HL-60 (cell line): ENCODE results near the gene CD19.

ENCODE experiments used
- GABPA ChIP-seq: IDR thresholded peaks from 2 replicates; pipeline ENCODE4 v1.6.1; 2012; ENCODE audit warnings: low read depth
- POLR2AphosphoS5 ChIP-seq: IDR thresholded peaks from 2 replicates; pipeline ENCODE4 v1.6.1; 2012; ENCODE audit warnings: low read depth
- TF ChIP-seq, protein P1 (sequence below): IDR thresholded peaks from one replicate; pipeline ENCODE4 v1.5.1; 2011; ENCODE audit warnings: low read length, control low read depth, inconsistent platforms; ENCODE audit not compliant: insufficient read depth

DNA sequence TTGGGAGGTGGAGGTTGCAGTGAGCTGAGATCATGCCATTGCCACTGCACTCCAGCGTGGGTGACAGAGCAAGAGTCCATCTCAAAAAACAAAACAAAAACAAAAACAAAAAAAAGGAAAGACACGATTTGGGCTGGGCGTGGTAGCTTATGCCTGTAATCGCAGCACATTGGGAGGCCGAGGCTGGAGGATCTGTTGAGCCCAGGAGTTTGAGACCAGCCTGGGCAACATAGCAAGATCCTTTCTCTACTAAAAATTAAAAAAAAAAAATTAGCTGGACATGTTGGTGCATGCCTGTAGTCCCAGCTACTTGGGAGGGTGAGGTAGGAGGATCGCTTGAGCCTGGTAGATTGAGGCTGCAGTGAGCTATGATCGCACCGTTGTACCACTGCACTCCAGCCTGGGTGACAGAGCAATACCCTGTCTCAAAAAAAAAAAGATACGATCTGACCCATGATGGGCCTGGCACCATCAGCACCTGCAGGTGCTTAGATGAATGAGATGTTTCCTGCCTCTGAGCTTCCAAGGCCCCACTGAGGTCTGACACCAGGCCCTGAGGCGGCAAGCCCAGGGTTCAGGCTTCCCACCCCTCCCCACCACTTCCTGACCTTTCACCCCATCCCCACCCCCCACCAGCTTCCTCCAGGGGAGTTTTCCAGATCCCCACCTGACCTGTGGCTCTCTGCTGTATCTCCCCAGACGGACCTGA lies 31.7 kb upstream of the CD19 start:
- TF ChIP-seq, protein P1, sequence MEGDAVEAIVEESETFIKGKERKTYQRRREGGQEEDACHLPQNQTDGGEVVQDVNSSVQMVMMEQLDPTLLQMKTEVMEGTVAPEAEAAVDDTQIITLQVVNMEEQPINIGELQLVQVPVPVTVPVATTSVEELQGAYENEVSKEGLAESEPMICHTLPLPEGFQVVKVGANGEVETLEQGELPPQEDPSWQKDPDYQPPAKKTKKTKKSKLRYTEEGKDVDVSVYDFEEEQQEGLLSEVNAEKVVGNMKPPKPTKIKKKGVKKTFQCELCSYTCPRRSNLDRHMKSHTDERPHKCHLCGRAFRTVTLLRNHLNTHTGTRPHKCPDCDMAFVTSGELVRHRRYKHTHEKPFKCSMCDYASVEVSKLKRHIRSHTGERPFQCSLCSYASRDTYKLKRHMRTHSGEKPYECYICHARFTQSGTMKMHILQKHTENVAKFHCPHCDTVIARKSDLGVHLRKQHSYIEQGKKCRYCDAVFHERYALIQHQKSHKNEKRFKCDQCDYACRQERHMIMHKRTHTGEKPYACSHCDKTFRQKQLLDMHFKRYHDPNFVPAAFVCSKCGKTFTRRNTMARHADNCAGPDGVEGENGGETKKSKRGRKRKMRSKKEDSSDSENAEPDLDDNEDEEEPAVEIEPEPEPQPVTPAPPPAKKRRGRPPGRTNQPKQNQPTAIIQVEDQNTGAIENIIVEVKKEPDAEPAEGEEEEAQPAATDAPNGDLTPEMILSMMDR, result no peak
- TF ChIP-seq POLR2AphosphoS5, result no peak
- TF ChIP-seq GABPA, result no peak
